Stimulated activated CD8-positive, alpha-beta memory T cell treated with anti-CD3 and anti-CD28 coated beads, Interleukin-2, amount 100 ng/mL, for 1 hour (primary cell): Measurements from ENCODE around the gene SLC39A3.

Experiments used
- DNase-seq, 2 donors: peaks; one replicate each; pipeline ENCODE4 v3.0.0-alpha.2; 2020; ENCODE audit warnings: low read depth in 2 of 2

The SLC39A3 gene

DNA sequence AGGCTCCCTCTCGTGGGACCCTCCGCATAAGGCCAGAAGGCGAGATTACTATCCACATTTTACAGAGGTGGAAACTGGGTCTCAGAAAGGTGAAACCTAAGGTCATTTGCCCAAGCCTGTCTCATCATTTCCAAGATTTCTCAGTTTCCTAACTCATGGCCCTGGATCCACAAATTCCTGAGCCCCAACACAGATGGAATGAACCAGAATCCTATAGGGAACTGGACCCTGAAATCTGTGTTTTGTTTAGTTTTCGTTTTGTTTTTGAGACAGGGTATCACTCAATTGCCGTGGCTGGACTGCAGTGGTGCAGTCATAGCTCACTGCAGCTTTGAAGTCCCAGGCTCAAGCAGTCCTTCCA lies 36.8 kb downstream of the SLC39A3 start:
- no peak for DNase-seq

DNA sequence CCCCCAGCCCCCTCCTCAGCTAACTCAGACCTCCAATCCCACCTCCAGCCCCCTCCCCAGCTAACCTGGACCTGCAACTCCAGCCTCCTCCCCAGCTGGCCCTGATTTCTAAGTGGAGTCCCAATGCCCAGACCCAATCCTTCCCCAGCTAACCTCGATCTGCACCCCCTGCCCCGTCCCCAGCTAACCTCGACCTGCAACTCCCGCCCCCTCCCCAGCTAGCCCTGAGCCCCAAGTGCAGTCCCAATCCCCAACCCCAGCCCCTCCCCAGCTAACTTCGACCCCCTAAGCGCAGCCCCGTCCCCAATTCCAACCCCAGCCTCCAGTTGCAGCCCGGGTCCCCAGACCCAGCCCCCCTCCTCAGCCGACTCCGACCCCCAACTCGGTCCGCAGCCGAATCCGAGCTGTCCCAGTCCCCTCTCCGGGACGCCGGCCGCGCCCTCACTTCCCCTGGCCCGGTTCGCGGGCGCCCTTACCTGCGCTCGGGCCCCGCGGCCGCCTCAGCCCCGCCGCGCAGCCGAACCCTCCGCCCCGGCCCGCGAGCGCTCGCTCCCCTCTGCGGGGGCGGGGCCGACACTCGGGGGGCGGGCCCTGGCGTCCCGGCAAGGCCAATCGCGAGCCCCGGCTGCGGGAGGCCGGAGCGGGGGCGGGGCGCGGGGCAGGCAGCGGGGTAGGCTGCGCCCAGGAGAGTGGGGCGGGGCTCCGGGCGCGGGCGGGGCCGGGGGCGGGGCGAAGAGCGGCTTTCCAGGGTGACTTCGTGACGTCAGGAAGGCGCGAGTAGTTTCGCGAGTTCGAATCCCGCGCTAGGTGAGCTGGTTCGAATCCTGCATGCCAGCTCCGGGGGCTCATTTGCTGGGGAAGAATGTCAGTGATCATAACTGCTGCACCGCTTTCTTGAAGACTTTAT lies 37.4 kb downstream of the SLC39A3 start, which contains the start of gene GNG7:
GNG7 (minus strand) TSS at position 525 of the 907 bp plus-strand sequence. CDS start 182,006 bp downstream, outside the sequence.
- peak; percentile 88 to 90 for DNase-seq

DNA sequence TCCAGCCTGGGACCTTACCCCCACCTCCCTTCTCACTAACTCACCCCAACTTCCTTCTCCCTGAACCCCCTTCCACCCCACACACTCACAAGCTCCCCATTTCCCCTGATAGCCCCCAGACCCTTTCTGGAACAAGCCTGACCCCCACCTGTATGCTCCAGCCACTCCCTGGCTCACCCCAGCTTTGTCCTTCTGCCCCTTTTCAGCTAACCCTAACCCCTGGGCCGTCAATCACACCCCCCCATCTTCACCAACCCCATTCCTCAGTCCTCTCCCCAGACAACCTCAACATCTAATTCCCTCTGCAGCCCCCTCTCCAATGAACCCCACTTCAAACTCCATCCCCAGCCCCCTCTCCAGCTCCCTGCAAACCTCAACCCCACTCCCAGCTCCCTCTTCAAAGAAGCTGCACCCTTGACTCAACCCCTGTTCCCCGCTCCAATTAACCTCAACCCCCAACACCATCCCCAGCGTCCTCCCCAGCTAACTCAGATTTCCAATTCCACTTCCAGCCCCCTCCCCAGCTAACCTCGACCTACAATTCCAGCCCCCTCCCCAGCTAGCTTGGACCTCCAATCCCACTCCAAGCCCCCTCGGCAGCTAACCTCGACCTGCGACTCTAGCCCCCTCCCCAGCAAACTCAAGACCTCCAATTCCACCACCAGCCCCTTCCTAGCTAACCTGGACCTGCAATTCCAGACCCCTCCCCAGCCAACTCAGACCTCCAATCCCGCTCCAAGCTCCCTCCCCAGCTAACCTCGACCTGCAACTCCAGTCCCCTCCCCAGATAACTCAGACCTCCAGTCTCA lies 38.3 kb downstream of the SLC39A3 start:
- no peak for DNase-seq

DNA sequence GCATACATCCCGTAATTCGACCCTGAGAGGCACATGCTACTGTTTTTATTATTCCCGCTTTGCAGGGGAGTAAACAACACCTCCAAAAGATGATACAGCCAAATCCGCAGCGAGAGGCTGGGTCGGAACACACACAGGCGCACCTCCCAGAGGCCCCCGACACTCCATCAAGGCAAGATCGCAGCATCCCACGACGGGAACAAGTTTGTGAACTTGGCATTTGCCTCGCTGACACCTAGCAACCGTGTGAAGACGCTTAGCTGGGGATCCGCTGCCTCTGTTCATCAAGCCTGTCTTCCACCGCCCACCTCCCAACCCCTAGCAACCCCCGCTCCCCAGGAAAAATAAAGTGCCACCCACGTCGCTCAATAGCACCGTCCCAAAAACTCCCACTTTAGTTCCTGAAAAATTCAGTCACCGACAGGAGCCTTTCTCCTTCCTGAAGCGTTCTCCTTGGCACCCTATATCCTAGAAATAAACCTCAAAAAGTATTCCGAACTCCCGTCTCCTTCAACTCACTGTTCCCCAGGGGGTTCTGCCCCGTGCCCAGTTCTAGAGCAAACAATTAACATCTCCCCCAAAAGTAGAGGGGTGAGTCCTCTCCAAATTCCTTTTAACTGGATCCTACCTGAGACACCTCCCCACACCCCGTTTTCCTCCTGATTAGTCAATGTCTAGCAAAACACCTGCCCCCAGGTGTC lies 39.0 kb downstream of the SLC39A3 start:
- no peak for DNase-seq

DNA sequence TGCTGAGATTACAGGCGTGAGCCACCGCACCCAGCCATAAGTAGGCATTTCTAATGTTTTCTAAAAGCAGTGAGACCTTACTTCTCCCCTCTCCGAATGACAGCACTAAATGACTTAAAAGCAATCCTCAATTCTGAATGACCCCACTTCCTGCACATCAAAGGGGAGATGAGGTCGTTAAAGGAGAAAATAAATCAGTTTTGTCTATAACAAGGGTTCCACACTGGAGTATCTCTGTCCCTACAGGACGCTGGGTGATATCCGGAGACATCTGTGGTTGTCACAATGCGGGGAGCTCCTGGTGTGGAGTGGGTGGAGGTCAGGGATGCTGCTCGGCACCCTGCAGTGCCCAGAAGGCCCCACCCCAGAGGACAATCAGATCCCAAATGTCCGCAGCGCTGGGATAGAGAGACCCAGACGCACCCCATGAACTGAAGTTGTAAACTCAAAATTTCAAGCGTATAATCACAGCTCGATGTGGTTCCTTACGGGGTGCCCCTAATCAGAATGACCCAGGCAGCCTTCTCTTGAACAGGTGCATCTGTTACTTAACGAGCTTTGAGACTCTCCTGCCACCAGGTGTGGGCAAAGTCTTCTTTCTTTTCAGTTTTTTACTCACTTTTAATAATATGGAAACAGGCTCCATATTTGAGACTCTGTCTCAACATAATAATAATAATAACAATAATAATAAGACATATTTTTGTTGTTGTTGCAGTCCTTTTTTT lies 40.2 kb downstream of the SLC39A3 start:
- DNase-seq = no peak

DNA sequence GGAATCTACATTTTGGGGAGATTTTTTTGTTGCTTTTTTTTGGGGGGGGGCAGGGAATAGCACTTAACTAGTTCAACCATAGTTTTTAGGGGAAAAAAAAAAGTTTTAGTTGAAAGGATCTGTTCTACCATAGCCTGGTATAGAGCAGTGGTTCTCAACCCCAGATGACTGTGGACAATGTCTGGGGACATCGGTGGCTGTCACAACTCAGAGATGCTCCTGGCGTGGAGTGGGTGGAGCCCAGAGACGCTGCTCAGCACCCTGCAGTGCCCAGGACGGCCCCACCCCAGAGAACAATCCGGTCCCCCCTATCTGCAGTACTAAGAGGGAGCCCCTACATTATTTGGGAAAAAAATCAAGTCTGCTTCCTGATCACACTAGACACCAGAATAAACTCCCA lies 45.6 kb downstream of the SLC39A3 start:
- DNase-seq = no peak

DNA sequence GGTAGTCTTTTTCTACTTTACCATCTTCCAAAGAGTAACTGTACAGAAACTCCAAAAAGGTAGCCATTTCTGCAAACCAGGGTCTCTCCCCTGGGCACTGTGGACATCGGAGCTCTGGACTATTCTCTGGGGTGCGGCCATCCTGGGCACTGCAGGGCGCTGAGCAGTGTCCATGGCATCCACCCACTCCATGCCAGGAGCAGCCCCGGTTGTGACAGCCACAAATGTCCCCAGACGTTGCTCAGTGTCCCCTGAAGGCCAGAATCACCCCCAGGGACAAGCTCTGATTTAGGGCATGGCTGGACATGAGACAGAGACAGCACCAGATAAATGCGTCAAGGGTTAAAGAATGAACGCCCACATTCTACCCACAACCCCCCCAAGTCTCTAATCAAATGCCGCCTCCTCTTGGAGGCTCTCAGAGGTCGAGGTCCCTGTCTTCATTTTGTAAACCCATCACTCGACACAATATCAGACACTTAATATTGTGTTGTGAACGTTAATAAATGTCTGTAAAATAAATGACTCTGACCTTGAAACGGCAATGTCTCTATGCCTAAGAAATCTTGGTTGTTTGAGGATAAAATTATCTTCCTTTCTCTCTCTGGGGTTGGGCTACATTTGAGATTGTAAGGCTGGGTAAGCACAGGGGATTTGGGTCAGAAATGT lies 46.2 kb downstream of the SLC39A3 start:
- DNase-seq = no peak

DNA sequence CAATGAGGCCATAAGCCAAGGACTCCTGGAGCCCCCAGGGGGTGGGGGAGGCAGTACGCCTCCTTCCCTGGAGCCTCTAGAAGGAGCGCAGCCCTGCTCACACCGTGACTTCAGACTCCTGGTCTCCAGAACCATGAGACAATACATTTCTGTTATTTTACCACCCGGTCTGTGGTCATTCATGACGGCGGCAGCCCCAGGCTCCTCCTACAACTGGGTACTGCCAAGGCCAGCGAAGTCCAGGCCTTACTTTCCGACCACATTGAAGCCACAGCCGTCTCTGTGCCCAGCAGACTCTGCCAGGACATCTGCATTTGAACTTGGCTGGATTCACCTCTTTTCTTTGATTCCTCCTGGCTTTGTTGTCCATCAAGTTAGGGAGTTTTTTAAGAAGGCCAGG lies 47.9 kb downstream of the SLC39A3 start:
- DNase-seq = no peak

DNA sequence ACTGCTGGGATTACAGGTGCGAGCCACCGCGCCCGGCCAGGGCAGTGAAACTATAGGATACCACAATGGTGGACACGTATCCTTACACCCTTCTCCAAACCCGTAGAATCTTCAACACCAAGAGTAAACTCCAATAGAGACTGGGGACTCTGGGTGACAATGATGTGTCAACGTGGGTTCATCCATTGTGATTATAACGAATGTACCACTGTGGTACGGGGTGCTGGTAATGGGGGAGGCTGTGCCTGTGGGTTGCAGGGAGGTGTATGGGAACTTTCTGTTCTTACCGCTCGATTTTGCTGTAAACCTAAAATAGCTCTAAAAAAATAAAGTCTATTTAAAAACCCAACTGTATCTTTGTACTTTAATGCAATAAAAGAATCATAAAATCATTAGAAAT lies 49.0 kb downstream of the SLC39A3 start:
- no peak for DNase-seq

DNA sequence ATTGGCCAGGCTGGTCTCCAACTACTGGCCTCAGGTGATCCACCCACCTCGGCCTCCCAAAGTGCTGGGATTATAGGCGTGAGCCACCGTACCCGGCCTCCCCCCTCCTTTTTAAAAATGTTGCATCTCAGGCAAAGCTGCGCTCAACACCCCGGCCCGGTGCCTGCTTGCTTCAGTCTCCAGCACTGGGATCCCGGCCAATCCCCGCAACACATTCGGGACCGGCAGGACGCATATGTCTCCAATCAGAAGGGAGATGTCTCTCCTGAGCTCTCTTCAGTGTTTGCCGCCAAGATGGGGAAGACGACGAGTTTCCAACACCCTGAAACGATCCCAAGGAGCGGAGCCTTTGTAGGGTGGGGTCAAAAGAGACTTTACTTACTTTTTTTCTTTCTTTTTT lies 53.5 kb downstream of the SLC39A3 start:
- no peak for DNase-seq

DNA sequence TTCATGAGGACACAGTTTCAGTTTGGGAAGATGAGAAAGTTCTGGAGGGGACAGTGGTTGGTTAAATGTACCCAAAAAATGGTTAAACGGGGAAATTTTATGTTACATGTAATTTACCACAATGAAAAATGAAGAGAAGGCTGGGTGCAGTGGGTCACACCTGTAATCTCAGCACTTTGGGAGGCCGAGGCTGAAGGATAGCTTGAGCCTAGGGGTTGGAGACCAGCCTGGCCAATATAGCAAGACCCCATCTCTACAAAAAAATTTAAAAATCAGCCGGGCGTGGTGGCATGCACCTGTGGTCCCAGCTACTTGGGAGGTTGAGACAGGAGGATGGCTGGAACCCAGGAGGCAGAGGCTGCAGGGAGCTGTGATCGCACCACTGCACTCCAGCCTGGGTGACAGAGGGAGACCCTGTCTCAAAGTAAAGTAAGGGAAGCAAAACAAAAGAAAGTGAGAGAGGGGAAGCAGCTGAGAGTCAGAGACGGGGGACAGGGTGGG lies 54.6 kb downstream of the SLC39A3 start:
- no peak for DNase-seq

DNA sequence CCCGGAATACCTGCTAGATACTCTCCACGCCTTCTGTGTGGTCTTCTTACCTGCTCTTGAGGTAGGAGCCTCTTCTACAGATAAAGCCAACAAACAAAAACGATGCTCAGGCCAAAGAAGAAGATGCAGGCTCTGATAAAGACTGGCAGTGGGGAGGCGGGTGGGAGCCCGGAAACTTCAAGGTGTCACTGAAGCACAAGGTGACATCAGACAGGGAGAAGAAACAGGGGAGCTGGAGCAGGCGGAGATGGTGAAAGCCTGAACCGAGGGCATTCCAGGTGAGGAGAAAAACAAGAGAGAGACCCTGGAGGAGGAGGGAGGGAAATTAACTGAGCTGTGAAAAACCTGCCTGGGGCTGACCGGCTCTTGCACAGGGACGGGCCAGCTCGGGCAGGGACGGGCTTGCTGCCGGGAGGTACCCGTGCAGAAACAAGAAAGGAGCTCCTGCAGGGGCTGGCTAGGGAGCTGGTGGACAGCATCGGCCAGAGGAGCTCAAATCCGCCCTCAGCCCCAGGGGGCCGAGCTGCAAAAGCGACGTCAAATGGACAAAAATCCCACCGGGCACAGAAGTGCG lies 56.3 kb downstream of the SLC39A3 start:
- DNase-seq = no peak
